ENCODE results near the gene MRPS35.

- TF ChIP-seq CTCF (IDR thresholded peaks at IDR 0.05) (no peak), EZH2 (IDR thresholded peaks at IDR 0.05; ENCODE audit: borderline replicate concordance, insufficient read depth, low read depth, low read length, poor library complexity, severe bottlenecking) (no peak)
Measured at GRCh38 chr12:27685274-27685673, 25.4 kb upstream of the MRPS35 start.
